HFF-Myc (cell line): ENCODE data around the gene TSPOAP1.

ENCODE experiments used
- DNase-seq: peaks from one replicate; pipeline ENCODE4 v3.0.0-alpha.2; 2011; ENCODE audit warnings: low read depth; ENCODE audit errors: extremely low read depth
- H3K4me3 ChIP-seq: replicated peaks from 2 replicates; pipeline ENCODE4 v1.5.1; 2011; ENCODE audit warnings: low read depth, mild to moderate bottlenecking, control low read depth, low read length
- TF ChIP-seq, protein P1 (sequence below): IDR thresholded peaks from 2 replicates; pipeline ENCODE4 v1.5.1; 2012; ENCODE audit warnings: mild to moderate bottlenecking, low read depth, low read length, control low read depth; ENCODE audit errors: missing control alignments

TSPOAP1 gene

DNA sequence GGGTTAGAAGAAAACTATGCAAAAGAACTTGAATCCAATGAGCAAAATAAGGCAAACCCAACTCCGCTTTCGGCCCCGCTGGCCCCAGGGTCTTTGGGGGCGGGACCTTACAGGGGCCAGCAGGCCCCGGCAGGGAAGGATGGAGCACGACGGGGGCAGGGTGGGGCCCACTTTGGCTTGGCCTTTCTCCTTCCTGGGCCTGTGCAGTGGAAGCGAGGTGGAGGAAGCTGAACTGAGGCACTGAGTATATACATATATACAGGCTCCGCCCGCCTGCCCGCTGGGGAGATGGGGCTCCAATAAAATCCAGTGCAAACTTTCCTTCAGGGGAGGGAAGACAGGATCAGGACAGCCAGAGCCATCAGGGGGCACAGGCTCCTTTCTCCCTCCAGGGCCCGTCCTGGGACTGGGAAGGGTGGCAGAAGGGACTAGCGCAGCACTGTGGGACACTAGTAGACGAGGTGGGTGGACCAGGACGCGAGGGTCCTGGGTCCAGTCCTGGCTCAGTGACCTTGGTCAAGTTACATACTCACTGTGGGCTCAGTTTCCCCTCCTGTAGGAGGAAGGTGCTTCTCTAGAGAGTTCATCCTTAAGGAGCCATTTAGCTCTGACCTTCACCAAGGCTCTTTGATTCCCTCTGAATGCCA lies 27.0 kb downstream of the TSPOAP1 start:
- TF ChIP-seq, protein P1, sequence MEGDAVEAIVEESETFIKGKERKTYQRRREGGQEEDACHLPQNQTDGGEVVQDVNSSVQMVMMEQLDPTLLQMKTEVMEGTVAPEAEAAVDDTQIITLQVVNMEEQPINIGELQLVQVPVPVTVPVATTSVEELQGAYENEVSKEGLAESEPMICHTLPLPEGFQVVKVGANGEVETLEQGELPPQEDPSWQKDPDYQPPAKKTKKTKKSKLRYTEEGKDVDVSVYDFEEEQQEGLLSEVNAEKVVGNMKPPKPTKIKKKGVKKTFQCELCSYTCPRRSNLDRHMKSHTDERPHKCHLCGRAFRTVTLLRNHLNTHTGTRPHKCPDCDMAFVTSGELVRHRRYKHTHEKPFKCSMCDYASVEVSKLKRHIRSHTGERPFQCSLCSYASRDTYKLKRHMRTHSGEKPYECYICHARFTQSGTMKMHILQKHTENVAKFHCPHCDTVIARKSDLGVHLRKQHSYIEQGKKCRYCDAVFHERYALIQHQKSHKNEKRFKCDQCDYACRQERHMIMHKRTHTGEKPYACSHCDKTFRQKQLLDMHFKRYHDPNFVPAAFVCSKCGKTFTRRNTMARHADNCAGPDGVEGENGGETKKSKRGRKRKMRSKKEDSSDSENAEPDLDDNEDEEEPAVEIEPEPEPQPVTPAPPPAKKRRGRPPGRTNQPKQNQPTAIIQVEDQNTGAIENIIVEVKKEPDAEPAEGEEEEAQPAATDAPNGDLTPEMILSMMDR = no peak
- DNase-seq = no peak
- H3K4me3 ChIP-seq = no peak overlapping the region

DNA sequence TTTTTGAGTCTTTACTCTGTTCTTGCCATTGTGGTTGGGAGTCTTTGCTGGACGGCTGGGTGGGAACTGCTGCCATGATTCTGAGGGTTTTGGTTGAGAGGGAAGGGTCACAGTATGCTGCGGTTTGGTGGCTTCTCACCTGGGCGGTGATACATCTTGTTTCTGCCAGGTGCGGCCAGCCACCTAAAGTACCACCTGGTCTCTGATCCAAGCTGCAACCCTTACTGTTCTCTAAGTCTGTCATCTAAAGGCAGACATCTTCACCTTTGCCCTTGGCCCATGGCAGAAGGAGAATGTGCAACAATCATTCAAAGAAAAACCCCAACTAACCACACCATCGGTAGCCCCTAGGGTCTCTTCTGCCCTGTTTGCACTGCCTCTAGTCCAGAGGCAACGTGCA lies 28.3 kb downstream of the TSPOAP1 start:
- TF ChIP-seq, protein P1 = no peak
- DNase-seq = no peak

DNA sequence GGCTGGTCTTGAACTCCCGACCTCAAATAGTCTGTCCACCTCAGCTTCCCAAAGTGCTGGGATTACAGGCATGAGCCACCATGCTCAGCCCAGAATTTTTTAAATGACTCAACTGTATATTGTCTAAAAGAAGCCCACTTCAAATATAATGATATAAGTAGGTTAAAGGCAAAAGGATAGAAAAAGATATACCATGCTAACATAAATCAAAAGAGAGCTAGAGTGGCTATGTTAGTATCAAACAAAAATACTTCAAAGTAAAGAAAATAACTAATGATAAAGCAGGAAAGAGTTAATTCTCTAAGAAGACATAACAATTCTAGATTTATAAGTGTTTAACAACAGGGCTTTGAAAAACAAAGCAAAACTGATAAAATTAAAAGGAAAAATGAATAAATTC lies 34.6 kb downstream of the TSPOAP1 start:
- DNase-seq = no peak
- TF ChIP-seq, protein P1 = no peak
- no peak overlapping the region for H3K4me3 ChIP-seq

More for the DNA sequence above, 28.3 kb downstream of the TSPOAP1 start:
- no peak overlapping the region for H3K4me3 ChIP-seq

DNA sequence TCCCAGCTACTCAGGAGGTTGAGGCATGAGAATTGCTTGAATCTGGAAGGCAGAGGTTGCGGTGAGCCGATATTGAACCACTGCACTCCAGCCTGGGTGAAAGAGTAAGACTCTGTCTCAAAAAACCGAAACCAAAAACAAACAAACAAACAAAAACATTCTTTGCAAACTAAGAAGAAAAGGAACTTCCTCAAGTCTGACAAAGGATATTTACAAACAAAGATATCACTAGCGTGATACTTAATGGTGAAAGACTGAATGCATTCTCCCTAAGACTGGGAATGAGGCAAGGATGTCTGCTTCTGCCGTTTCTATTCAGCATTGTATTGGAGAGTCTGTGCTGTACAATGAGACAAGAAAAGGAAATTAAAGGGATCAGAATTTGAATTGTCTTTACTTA lies 37.3 kb downstream of the TSPOAP1 start:
- H3K4me3 ChIP-seq = no peak overlapping the region
- no peak for DNase-seq
- TF ChIP-seq, protein P1 = no peak

DNA sequence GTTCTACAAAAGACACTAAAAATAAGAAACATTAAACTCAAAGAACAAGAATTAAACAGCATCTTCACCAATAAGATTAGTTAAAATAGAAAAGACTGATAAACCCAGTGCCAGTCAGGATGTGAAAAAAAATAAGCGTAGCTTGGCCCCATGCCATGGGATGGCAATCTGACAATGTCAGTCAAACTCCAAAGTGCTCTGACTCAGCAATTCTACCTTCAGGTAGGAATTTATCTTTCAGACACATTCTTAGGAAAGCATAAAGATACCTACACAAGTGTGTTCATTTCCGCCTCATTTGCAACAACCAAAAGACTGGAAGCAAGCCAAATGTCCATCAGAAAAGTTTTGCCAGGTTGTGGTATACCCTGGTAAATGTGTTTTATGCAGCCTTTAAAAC lies 38.7 kb downstream of the TSPOAP1 start:
- TF ChIP-seq, protein P1 = no peak
- H3K4me3 ChIP-seq = no peak overlapping the region
- no peak for DNase-seq

DNA sequence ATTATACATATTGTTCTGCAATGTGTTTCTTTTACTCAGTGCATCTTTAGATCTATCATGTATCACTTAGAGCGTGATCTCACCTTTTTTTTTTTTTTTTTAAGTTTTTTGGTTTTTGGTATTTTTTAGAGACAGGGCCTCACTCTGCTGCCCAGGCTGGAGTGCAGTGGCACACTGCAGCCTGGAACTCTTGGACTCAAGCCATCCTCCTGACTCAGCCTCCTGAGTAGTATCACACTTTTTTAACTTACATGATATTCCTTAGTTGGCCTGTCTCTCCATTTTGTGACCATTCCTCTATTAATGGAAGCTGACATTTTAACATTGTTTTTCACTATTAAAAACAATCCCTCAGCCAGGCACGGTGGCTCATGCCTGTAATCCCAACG lies 43.2 kb downstream of the TSPOAP1 start:
- H3K4me3 ChIP-seq = no peak overlapping the region
- DNase-seq = no peak
- TF ChIP-seq, protein P1 = no peak
